Loucy (cell line): Measurements from ENCODE around the gene MARCHF5.
"Not testable (repeated sequence)": the region's sequence is repeated elsewhere in the genome, so short reads cannot be mapped to it uniquely, and the experiment has no call there.

Experiments
- H2AFZ ChIP-seq: fragments of 200-600 bp; sonication (generic); 2 replicates; pipeline ENCODE4 v1.6.0; 2016; ENCODE audit warnings: antibody characterized with exemption, mild to moderate bottlenecking, low read length, moderate library complexity
- H3F3A ChIP-seq: fragments of 200-600 bp; 2 replicates; pipeline ENCODE4 v1.6.0; 2016; ENCODE audit warnings: antibody characterized with exemption, low read depth, mild to moderate bottlenecking
- H3K27me3 ChIP-seq: fragments of 200-600 bp; sonication (generic); 2 replicates; pipeline ENCODE4 v1.6.1; 2014; ENCODE audit warnings: low read length, mild to moderate bottlenecking; ENCODE audit not compliant: insufficient read depth, poor library complexity, severe bottlenecking
- H3K36me3 ChIP-seq: fragments of 200-600 bp; sonication (generic); 2 replicates; pipeline ENCODE4 v1.6.1; 2016; ENCODE audit warnings: low read length; ENCODE audit not compliant: insufficient read depth
- H3K4me1 ChIP-seq: fragments of 200-600 bp; sonication (generic); 2 replicates; pipeline ENCODE4 v1.5.1; 2014; ENCODE audit warnings: low read length, mild to moderate bottlenecking; ENCODE audit not compliant: insufficient read depth, poor library complexity, severe bottlenecking
- H3K4me2 ChIP-seq: fragments of 200-600 bp; sonication (generic); 2 replicates; pipeline ENCODE4 v1.6.0; 2014; ENCODE audit warnings: antibody characterized with exemption, low read length, low read depth, mild to moderate bottlenecking; ENCODE audit not compliant: poor library complexity, severe bottlenecking
- H3K4me3 ChIP-seq: fragments of 200-600 bp; sonication (generic); 2 replicates; pipeline ENCODE4 v1.5.1; 2014; ENCODE audit warnings: low read length, mild to moderate bottlenecking, mixed read lengths; ENCODE audit not compliant: poor library complexity, severe bottlenecking
- H3K79me2 ChIP-seq: fragments of 200-600 bp; sonication (generic); 2 replicates; pipeline ENCODE4 v1.6.1; 2014; ENCODE audit warnings: low read length; ENCODE audit not compliant: insufficient read depth
- H3K9ac ChIP-seq: fragments of 200-600 bp; sonication (generic); 2 replicates; pipeline ENCODE4 v1.6.0; 2014; ENCODE audit warnings: mild to moderate bottlenecking, low read depth, low read length, moderate library complexity; ENCODE audit not compliant: poor library complexity, severe bottlenecking
- H3K9me2 ChIP-seq: fragments of 200-600 bp; sonication (generic); replicated peaks from 2 replicates; pipeline ENCODE4 v1.6.1; 2016; ENCODE audit warnings: low read depth, low read length, mixed read lengths
- H3K9me3 ChIP-seq: fragments of 200-600 bp; sonication (generic); 2 replicates; pipeline ENCODE4 v1.6.1; 2014; ENCODE audit warnings: mild to moderate bottlenecking, antibody characterized with exemption, low read length, low read depth; ENCODE audit not compliant: insufficient read depth
- H4K20me1 ChIP-seq: fragments of 200-600 bp; sonication (generic); 2 replicates; pipeline ENCODE4 v1.6.0; 2014; ENCODE audit warnings: antibody characterized with exemption, low read length, mild to moderate bottlenecking; ENCODE audit not compliant: insufficient read depth, poor library complexity, severe bottlenecking
- EZH2phosphoT487 ChIP-seq: fragments of 200-600 bp; IDR thresholded peaks from 2 replicates; pipeline ENCODE4 v1.6.1; 2018; ENCODE audit warnings: antibody characterized with exemption, mild to moderate bottlenecking, moderate library complexity, borderline replicate concordance
- TF ChIP-seq, protein P1 (sequence below): fragments of 200-600 bp; sonication (generic); conservative IDR thresholded peaks from 2 replicates; pipeline ENCODE4 v1.5.1; 2014; ENCODE audit warnings: mild to moderate bottlenecking, antibody characterized with exemption, low read length

Gene MARCHF5

DNA sequence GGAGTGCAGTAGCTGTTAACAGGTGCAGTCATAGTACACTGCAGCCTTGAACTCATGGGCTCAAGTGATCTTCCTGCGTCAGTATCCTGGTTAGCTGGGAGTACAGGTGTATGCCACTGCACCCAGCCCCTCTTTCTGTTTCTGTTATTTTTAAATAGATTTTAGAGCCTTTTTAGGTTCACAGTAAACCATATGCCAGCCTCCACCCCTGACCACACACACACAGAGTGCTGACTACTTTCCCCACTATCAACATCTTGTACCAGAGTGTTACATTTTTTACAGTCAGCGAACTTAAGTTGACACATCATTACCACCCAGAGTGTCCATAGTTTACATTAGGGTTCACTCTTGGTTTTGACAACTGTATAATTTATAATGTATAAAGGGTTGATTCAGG, 32.1 kb downstream of the MARCHF5 start:
- no peak overlapping the region for H3K9ac ChIP-seq
- peaks cover 44% of the 10 kb centered on the region for H4K20me1 ChIP-seq
- H3F3A ChIP-seq, result no peaks in the 10 kb centered on the region
- peaks cover 50% of the 10 kb centered on the region; the same call in 1 of the 2 replicates for H3K36me3 ChIP-seq
- H2AFZ ChIP-seq, result no peak overlapping the region
- H3K4me2 ChIP-seq, result no peak overlapping the region
- TF ChIP-seq, protein P1, sequence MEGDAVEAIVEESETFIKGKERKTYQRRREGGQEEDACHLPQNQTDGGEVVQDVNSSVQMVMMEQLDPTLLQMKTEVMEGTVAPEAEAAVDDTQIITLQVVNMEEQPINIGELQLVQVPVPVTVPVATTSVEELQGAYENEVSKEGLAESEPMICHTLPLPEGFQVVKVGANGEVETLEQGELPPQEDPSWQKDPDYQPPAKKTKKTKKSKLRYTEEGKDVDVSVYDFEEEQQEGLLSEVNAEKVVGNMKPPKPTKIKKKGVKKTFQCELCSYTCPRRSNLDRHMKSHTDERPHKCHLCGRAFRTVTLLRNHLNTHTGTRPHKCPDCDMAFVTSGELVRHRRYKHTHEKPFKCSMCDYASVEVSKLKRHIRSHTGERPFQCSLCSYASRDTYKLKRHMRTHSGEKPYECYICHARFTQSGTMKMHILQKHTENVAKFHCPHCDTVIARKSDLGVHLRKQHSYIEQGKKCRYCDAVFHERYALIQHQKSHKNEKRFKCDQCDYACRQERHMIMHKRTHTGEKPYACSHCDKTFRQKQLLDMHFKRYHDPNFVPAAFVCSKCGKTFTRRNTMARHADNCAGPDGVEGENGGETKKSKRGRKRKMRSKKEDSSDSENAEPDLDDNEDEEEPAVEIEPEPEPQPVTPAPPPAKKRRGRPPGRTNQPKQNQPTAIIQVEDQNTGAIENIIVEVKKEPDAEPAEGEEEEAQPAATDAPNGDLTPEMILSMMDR, result no peak
- TF ChIP-seq EZH2phosphoT487, result no peak
- no peaks in the 10 kb centered on the region for H3K27me3 ChIP-seq
- no peak overlapping the region for H3K4me3 ChIP-seq
- H3K9me3 ChIP-seq, result no peaks in the 10 kb centered on the region
- H3K9me2 ChIP-seq, result no peaks in the 10 kb centered on the region
- H3K4me1 ChIP-seq, result no peaks in the 10 kb centered on the region
- H3K79me2 ChIP-seq, result peaks cover 72% of the 10 kb centered on the region

DNA sequence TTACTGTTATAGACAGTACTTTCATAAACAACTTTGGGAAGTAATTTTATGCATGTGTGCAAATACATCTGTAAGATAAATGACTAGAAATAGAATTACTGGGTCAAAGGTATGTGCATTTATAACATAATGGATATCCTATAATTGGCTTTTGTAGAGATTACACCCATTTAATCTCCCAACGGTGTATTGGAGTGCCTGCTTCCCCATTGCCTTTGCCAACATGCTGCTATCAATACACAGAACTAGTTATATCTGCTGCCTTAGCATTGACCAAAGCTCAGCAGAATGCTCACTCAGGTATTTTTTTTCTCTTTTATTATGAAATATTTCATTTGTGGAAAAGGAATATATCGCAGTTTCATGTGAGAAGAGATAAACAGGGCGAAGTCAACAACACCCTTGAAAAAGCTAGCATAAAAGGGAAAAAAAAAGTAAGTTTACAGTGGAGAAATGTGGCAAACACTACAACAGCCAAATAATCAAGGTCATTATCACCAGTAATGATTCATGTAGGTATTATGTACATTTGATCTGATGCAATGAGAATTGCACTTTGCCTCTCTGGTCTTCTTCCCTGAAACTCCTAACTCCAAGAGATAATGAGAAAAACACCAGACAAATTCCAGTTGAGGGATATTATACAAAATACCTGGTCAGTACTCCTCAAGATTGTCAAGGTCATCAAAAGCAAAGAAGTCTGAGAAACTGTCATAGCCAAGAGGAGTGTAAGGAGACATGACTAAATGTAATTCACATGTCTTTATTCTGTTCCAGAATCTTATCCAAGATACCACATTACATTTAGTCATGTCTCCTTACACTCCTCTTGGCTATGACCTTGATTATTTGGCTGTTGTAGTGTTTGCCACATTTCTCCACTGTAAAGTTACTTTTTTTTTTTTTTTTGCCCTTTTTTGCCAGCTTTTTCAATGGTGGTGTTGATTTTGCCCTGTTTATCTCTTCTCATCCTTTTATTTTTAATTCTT, 36.8 kb downstream of the MARCHF5 start:
- Histone ChIP-seq H4K20me1 (peaks cover 60% of the 10 kb centered on the region), H3K4me3 (no peak overlapping the region), H3K4me1 (no peaks in the 10 kb centered on the region), H2AFZ (no peak overlapping the region), H3K36me3 (peaks cover 28% of the 10 kb centered on the region; the same call in 1 of the 2 replicates), H3K9ac (no peak overlapping the region), H3K9me3 (no peaks in the 10 kb centered on the region), H3K27me3 (no peaks in the 10 kb centered on the region), H3K4me2 (no peak overlapping the region), H3K79me2 (peaks cover 76% of the 10 kb centered on the region), H3K9me2 (no peaks in the 10 kb centered on the region), H3F3A (no peaks in the 10 kb centered on the region)
- TF ChIP-seq, protein P1, result no peak
- no peak for TF ChIP-seq EZH2phosphoT487

DNA sequence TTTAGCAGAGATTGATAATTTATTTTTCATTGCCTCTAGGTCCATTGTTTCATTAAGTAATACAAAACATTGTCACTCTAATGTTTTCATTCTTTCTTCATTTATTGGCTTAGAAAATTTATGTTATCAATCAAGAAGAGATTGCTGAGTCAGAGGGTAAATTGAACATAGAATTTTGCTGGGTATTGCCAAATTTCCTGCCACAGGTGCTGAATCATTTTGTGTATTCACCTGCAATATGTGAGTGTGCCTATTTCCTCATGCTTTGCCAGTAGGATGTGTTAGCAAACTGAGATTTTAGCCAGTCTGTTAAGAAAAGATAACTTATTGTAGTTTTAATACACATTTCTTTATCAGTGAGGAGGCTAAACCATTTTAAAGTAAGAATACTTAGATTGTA, 38.0 kb downstream of the MARCHF5 start:
- Histone ChIP-seq H3F3A (no peaks in the 10 kb centered on the region), H4K20me1 (peaks cover 55% of the 10 kb centered on the region), H2AFZ (no peak overlapping the region), H3K9ac (no peak overlapping the region), H3K9me3 (no peaks in the 10 kb centered on the region), H3K9me2 (no peaks in the 10 kb centered on the region), H3K27me3 (no peaks in the 10 kb centered on the region), H3K4me2 (no peak overlapping the region), H3K4me1 (no peaks in the 10 kb centered on the region), H3K4me3 (no peak overlapping the region), H3K36me3 (peaks cover 18% of the 10 kb centered on the region; the same call in 1 of the 2 replicates), H3K79me2 (peaks cover 75% of the 10 kb centered on the region)
- TF ChIP-seq EZH2phosphoT487, result no peak
- TF ChIP-seq, protein P1, result no peak

DNA sequence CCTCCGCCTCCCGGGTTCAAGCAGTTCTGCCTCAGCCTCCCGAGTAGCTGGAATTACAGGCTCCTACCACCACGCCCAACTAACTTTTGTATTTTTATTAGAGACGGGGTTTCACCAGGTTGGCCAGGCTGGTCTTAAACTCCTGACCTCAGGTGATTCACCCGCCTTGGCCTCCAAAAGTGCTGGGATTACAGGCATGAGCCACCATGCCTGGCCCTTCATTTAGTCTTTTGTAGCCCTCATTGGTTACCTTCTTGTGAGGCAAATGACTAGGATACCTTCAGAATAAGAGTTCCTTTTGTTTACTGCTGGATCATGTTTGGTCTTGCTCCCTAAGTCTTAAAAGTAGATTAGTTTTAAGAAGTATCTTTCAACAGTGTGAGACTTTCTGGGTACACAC, 39.0 kb downstream of the MARCHF5 start:
- H3K27me3 ChIP-seq, H3K9me3 ChIP-seq, H2AFZ ChIP-seq, H3F3A ChIP-seq, H3K4me1 ChIP-seq, H3K9me2 ChIP-seq, H3K4me3 ChIP-seq, H3K4me2 ChIP-seq, H3K9ac ChIP-seq: not testable (repeated sequence)
- Histone ChIP-seq H3K36me3 (peaks cover 15% of the 10 kb centered on the region; the same call in 1 of the 2 replicates), H4K20me1 (peaks cover 48% of the 10 kb centered on the region), H3K79me2 (peaks cover 68% of the 10 kb centered on the region)
